Suppressor macrophage treated with lipopolysaccharide for 4 hours (primary cell): Measurements from ENCODE around the gene HOXD10.

Experiments
- DNase-seq: peaks from one replicate; pipeline ENCODE4 v3.0.0-alpha.2; 2020

The HOXD10 gene

DNA sequence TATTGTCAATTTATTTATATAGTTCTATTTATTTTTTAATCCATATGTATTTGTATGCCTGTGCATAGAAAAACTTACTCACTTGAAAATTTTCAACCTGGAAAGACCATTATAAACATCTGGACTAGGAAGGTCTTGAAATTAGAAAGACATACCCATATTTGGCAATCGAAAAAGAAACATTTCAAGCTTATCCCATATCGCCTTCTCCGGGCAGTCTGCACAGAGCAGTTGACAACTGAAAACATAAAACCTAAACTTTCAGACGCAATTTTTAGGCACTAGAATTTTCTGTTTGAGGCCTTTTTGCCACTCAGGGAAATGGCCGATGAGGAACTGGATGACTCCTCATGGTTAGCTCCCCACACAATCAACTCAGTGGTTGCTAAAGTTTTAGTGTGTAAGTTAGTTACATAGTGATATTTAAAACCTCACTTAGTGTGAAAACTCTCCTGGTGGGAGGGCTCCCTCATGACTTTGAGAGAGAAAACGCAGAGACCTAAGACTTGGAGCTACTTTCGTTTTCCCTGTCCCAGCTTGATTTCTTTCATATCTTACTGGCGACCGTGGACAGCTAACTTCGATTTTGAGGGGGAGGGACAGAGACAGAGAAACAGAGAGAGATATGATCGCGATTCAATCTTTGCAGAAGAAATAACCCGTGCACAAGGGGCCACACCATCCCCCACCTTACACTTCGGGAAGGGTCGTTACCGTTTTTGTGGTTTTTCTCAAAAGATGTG is 20.2 kb upstream of the HOXD10 start:
- DNase-seq, result peak; percentile 29

DNA sequence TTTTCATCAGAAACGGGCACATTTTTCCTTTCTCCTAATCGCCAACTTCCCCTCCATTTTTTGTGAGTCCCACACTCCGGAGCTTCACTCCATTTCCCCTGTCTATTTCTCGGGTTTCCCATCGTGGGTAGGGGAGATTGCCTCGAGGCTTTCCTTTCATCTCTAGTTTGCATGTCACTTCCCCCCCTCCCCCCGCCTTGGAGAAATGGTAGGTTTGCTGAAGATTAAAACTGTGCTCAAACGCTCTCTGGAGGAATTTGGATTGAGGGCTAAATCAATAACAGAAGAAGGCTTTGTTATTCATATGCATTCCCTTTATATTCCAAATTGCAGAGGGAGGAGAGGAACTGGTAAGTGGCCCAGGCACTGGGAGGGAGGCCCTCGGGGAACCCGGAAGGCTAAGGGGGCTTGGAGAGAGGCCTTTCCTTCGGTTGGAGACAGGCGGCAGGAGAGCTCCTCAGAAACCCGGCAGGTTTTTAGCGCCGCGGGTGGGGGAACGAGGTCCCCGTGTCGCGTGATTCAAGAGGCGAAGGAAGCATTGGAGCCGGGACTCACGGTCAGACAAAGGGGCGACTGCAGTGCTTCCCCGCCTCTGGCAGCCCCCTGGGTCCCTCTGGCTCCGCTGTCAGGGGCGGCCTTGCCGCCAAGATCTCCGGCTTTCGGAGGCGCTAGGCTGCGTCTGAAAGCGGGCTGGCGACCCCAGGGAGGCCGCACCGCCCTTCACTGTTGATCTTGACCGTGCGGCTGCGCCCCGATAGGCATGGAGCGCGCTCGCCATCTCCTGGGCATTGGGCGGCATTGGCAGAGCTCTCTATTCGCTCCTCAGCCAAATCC is 19.4 kb upstream of the HOXD10 start:
- DNase-seq, result peak; percentile 79

DNA sequence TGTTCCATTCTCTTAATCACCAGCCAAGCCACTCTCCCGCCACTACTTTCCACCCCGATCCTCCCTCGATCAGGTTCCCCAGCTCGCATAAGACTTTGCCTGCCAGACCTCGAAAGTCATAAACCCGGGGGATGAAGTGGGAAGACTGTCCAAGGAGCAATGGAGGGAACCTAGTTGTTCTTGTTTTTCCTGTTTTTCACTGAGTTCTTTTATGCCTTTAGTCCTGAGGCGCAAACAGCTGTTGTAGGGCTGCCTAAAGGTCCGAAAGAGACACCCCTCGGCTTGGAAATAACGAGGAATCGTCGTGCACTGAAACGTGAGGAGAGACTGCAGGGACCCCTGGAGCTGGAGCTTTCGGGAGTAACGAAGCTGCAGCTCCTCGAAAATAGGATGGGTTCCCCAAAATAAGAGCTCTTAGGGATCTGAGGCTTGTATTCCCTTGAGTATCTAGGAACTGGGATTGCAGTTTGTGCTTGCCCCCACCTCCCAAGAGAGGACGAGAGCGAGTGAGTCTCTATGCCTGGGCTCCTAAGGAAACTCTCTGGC is 18.7 kb upstream of the HOXD10 start:
- no peak for DNase-seq

DNA sequence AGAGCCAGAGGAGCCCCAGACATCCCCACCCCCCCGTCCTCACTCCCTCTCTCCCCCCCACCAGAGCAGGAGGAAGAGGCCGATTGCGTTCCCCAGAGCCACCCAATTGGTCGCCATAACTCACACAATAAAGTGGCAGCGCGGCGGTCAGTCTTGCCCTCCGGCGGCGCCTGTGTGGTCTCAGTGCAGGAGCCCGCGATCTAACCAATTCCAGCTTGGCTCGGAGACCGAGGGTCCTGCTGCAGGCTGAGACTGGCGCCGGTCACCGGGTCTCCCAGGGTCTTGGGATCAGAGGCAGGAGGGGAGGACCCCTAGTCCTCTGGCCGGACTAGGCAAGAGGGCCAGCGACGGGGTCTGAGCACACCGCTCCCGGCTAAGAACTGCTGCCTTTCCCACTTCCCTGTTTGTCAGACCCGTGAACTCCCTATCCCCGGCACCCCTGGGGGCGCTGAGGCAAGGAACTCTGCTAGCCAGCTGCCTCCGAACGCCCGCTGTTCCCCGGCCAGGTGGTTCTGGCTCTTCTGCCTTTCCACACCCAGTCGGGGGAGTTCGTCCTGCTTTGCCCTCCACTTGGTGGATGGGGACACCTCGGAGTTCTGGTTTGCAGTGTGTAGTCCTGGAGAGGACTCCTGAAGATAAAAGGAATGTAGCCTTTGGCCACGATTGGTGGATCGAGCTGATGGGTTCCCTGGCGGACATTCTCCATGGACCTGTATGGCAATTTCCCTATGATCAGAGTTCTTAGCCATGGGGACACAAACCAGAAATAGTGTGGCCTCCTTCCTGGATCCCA is 18.0 kb upstream of the HOXD10 start:
- DNase-seq, result no peak

DNA sequence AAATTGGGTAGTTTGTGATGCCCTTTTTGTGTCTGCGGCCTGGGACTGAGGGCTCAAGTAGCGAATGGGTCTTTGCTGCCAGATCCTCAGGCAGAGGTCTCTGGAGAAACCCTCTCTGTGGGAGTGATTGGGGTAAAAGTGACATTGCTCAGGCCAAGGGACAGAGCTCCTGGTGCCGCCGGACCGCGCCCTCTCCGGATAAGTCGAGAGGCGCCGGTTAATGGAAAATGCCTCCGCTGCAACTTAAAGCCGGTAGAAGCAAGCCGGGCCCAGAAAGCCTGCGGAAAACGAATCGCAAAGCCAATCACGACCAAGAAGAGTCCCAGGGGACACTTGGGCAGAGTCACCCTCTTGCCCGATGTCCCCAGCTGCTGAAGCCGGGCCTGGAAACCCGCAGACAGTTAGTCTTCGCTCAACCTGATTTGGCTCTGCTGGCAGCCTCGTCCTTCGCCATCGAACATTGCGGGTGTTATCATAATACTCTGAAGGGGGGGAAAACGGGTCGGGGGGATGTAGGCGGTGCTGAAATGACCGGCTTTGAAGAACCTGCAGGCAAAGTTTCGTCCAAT is 17.3 kb upstream of the HOXD10 start:
- DNase-seq, result no peak

DNA sequence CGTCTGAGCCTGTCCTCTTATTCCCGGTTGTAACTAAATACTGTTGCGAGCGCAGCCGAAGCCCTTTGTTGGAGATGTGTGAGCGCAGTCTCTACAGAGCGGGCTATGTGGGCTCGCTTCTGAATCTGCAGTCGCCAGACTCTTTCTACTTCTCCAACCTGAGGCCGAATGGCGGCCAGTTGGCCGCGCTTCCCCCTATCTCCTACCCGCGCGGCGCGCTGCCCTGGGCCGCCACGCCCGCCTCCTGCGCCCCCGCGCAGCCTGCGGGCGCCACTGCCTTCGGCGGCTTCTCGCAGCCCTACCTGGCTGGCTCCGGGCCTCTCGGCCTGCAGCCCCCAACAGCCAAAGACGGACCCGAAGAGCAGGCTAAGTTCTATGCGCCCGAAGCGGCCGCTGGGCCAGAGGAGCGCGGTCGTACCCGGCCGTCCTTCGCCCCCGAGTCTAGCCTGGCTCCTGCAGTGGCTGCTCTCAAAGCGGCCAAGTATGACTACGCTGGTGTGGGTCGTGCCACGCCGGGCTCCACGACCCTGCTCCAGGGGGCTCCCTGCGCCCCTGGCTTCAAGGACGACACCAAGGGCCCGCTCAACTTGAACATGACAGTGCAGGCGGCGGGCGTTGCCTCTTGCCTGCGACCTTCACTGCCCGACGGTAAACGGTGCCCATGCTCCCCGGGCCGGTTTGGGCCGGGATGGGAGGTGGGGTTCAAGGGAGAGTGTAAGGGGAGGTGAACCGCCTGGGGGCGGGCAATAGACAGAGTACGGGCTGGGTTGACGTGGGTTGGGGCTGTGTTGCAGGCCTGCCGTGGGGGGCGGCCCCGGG is 16.6 kb upstream of the HOXD10 start, which contains the start of gene HOXD12:
HOXD12 (plus strand) TSS at position 68 of the 819 bp plus-strand sequence; CDS start at position 75, 7 bp downstream.
- DNase-seq, result no peak

DNA sequence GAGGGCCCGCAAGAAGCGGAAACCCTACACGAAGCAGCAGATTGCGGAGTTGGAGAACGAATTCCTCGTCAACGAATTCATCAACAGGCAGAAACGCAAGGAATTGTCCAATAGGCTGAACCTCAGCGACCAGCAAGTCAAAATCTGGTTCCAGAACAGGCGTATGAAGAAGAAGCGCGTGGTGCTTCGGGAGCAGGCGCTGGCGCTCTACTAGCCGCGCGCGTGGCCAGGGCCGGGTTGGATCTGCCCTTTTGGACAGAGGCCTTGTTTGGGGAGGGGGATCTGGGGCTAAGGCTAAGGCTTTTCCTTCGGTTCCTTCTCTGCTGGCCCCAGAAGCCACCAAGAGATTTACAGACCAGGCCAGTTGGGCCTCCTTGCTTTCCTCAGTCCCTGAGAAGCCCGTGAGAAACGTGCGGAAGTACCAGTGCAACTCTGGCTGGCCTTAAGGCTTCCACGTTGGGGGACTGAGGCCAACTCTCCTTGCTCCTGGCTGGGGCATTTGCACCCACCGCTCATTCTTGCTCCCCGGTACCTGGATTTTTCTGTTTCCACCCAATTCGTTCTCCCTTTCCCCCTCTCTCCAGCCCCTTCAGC is 15.9 kb upstream of the HOXD10 start:
- no peak for DNase-seq

DNA sequence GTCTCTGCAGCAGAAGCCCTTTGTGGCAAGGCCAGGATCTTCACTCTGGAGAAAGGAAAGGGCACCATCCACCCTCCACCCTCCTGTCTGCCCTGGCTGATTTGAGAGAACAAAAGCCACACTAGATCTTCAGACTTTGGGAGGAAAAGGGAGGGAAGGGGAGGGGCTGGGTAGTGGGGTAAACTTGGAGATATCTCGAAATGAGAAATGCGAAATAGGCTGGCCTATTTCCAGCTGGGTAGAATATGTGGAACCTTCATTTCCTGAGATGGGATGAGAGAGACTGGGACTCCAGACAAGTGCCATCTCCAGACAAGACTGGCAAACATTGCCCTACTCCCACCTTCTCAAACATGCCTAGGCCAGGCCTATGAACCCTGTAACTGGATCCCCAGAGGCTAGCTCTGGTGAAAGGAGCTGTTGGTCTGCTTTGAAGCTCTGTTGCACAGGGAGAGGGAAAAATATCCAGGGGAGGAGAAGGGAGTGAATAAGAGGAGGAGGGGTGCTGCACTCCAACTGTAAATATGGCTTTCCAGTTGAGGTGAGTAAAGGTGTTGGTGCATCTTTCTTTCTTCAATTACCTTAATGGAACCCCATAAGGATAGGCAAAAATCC is 15.3 kb upstream of the HOXD10 start:
- DNase-seq, result no peak

DNA sequence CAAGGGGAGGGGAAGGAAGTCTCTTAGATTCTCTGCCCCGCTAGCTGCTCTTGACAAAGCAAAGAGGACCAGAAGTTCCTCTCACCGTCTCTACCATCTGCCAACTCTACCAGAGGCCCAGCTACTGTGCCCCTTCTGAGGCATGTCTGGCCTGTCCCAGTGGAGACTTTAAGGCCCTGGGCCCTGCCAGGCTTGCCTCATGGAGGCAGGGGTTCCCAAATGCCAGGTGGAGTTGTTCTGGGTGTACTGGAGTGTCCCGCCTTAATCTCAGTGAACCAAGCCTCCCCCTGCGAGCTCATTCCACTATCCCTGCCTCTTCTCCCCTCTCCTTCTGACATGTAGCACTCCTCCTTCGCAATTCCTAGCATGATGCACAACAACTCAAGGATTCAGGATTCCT is 14.7 kb upstream of the HOXD10 start:
- no peak for DNase-seq

DNA sequence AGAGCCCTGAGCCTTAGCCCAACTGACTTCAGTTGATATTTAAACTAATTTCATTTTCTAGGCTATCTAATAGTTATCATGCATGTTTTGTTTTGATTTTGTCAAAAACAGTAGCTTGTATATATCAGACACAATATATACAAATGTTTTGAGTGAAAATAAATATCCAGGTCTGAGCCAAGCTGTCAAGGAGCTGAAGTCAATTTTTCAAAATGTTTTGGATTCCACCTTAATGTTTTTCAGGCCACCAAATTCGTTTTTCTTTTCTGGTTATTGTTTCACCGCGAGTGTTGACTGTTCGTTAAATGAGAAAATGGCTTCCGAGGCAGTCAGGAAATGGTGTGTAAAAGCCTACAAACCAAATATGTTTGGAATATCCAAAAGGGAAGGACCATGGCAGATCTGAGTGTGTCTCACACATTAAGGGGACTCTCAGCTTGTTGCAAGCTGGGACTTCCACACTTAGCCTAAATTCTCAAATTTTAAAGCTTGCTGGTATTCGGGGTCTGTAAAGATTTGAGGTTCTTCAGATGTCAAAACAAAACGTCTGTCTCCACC is 14.2 kb upstream of the HOXD10 start:
- DNase-seq, result no peak

DNA sequence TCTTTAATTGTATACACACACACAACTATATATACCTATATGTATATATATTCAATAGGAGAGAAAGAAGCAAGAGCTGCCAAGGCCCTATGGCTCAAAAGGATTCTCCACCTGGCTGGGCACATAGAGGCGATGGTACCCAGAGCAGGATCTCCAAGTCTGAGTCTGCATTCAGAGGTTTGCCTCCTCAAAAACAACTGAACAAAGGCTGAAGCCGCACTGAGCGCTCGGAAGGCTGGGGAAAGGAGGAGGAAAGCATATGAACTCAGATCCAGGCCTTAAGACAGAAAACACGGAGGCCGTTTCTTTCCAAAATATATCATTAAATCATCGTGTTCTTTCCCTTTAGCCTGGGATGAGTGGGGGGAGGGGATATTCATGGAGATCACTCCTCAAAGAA is 13.4 kb upstream of the HOXD10 start:
- no peak for DNase-seq

DNA sequence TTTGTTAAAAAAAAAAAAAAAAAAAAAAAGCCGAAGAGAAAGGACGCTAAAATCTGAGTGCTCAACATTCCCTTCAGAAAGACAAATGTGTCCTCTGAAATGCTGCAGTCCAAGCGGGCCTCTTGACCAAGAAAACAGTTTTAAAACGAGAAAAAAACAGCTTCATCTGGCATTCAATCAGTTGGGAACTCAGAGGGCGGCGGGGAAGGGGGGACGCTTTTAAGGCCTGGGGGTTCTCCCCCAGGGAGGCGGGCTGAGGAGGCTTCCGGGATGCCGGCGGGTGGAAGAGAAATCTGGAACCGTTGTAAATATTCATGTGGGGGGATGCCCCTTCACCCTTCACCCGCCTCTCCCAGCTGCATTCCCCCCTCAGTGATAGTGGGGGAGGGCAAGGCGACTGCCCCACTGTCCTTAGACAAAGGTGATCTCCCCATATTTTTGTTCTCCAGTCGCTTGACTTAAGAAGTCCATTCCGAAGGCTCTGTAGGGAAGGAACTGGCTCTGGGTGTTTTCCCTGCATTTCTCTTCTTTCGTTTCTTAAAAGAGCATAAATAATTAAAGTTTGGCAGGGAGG is 12.7 kb upstream of the HOXD10 start:
- DNase-seq, result no peak

DNA sequence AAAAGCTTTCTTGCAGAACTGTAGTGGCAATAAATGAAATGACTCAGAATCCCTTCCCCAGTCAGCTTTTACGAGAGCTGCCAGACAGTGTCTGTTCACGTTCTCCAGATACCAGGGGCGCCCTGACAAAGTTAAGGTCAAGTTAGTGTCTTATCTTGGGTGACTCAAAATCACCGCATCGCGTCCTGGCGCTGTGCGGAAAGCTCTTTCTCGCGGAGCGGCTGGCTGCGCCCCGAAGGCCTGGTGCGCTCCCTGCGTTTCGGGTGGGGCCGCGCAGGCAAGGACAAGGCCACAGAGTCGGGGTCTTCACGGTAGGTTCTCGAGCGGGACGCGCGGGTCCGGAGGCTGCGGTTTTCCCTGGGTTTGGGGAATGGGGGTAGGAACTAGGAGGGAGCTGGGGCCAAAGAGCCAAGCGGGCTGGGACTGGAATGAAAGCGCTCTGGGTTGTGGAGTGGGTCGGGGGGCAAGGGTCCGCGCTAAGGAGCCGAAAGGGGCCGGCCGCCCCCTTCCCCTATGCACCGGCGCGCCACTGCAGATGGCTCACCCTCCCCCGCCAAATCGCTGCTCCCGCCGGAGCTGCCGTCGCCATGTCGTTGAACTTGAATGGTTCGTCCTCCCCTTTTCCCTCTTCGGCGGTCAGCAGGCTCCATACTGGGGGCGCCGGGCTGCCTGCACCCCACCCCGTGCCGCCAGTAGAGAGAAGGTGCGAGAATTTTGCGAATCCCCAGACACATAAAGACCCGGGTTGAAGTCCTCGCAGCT is 12.1 kb upstream of the HOXD10 start:
- DNase-seq, result no peak

DNA sequence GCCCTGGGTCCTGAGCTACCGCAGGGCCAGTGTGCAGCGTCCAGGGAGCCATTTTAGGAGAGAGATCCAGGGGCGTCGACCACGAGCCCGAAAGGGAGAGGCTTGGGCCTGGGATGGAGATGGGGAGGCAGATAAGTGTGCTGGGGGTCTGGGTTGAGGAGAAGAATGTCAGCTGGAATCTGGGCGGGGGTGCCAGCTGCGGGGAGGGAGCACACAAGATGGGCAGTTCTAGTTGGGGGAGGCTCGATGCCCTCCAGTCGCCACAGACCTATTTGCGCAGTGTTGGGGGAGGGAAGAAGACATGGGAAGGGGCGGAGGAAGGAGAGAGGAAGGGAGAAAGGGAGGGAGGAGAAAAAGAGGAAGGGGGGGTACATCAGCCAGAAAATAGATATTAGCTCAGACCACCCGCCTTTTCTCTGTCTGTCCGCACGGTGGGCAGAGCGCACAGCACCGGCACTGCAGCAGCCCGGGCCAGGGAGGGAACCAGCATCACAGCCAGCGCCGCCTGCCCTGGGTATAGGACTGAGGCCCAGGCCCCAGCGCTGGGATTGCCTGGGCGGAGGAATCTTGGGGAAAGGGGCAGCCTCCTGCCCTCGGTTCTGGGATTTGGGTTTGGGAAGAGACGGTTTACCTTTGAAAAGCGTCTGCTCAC is 11.4 kb upstream of the HOXD10 start:
- DNase-seq, result no peak

DNA sequence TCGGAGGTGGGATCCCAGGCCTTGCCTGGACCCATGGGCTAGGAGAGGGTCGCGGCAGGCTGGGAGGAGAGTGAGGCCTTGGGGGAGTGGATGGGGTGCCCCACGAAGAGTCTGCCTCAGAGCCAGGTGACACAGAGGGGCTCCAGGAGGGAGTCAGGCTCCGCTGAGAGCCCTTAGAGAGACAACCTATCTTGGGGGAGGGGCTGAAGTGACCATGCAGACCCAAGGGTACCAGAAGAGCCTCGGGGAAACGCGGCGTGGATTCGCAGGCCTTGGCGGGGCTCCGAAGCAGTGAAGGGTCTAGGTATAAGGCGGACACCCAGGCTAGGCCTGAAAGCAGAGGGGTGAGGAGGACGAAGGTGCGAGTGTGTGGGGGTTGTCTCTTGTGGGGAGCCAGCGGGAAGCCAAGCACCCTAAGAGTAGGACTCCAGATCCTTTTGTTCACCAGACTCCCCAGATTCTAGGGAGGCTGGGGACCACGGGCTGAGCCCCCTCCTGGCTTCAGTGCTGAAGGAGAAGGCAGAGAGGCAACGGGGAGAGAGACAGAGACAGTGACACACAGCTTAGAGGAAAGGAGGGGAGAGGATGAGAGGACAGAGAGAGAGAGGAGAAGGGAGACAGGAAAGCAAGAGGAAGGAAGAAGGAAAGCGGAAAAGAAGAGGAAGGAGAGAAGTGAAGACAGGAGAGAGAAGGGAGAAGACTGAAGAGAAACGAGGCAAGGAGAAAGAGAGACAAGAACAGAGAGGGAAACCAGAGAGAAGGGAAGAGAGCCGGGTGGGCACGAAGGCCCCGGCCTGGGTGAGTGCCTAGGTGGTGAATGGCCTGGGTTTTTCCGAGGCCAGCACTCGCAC is 10.6 kb upstream of the HOXD10 start:
- no peak for DNase-seq

DNA sequence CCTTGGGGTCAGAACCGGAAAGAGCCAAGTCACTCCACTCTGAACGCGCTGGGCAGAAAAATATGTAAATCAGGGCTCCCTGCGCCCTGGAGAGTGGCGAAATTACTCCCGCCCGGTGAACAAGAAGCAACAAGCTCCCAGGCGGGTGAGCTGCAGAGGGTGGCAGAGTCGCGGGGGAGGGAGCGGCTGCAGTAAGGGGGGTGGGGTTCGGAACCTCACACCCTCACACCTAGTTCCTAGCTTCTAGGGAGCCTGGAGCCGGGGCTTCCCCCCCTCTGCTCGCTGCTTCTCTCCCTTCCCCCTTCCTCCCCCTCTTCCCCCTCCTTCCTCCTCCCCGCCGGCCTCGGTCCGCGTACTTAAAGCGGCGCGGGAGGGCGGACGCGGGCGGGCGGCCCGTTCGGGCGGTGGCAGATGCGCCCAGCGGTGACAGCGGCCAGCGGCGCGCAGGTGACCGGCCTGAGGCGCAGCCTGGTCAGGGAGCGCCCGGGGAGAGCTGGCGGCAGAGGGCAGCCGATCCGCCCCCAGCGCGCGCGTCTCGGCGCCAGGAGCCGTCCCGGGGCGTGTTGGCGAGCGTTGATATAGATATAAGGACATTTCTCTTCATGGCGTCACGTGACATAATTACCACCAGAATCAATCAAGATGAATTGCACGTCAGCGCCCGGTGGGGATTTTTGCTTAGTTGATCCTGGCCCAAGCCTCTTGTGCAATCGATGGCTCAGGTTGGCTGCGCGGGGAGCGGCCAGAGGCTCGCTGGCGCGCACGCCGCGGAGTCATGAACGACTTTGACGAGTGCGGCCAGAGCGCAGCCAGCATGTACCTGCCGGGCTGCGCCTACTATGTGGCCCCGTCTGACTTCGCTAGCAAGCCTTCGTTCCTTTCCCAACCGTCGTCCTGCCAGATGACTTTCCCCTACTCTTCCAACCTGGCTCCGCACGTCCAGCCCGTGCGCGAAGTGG is 9.7 kb upstream of the HOXD10 start, which contains the start of gene HOXD11:
HOXD11 (plus strand) TSS at position 700 of the 959 bp plus-strand sequence; CDS start at position 776, 76 bp downstream.
- DNase-seq, result no peak
